Aorta (tissue), 5 donors: Measurements from ENCODE around the gene CDC42EP1. TPM values are rescaled to one million over a fixed set of nuclear protein-coding genes. Genes with fewer than 3 reads are reported as not detected.
"Not testable (repeated sequence)": the region's sequence is repeated elsewhere in the genome, so short reads cannot be mapped to it uniquely, and the experiment has no call there.

Experiments
- ATAC-seq: fragments of 200-7000 bp; cut with Tn5 transposase; one replicate; pipeline ENCODE4 v1.9.1; 2022; ENCODE audit warnings: moderate library complexity; ENCODE audit not compliant: low FRiP score
- DNase-seq, 2 donors: peaks; one replicate each; pipeline ENCODE4 v3.0.0-alpha.2; 2020
- H3K27ac ChIP-seq, 2 donors: one replicate each; pipeline ENCODE4 v1.5.1; 2013; ENCODE audit warnings: low read length in 2 of 2, mild to moderate bottlenecking in 2 of 2, moderate library complexity in 2 of 2, control low read depth in 1 of 2, inconsistent platforms in 1 of 2, low read depth in 1 of 2
- H3K27me3 ChIP-seq, 2 donors: one replicate each; pipeline ENCODE4 v1.6.1; 2013; ENCODE audit warnings: control low read depth in 1 of 2, low read length in 1 of 2, mild to moderate bottlenecking in 1 of 2, moderate library complexity in 1 of 2; ENCODE audit not compliant: insufficient read depth in 2 of 2, control insufficient read depth in 1 of 2
- H3K36me3 ChIP-seq, 2 donors: one replicate each; pipeline ENCODE4 v1.6.1; 2013; ENCODE audit warnings: control low read depth in 1 of 2, low read length in 1 of 2, mild to moderate bottlenecking in 1 of 2; ENCODE audit not compliant: insufficient read depth in 2 of 2, control insufficient read depth in 1 of 2
- H3K4me1 ChIP-seq, 2 donors: one replicate each; pipeline ENCODE4 v1.6.1; 2013; ENCODE audit warnings: low read length in 2 of 2, control low read depth in 1 of 2, mild to moderate bottlenecking in 1 of 2, moderate library complexity in 1 of 2; ENCODE audit not compliant: insufficient read depth in 2 of 2, control insufficient read depth in 1 of 2
- H3K4me3 ChIP-seq, 2 donors: one replicate each; pipeline ENCODE4 v1.5.1; 2013; ENCODE audit warnings: low read length in 2 of 2, control low read depth in 1 of 2, mild to moderate bottlenecking in 1 of 2
- H3K9me3 ChIP-seq: one replicate; pipeline ENCODE4 v1.6.1; 2013; ENCODE audit warnings: mild to moderate bottlenecking, low read length; ENCODE audit not compliant: control insufficient read depth
- WGBS, 2 donors: extraction: QIAGEN DNeasy Blood & Tissue Kit; methylation state at CpG; one replicate each; pipeline ENCODE4 v1.1.7; 2013; 5-methylcytosine and 5-hydroxymethylcytosine counted together
- intact Hi-C, 2 donors: fragments of 100-400 bp; cut with DNase I; formaldehyde crosslinking; loops; one replicate each; pipeline versions ENCODE4 v1.14.2 to v1.15.0; 2022
- polyA plus RNA-seq, 2 donors: library from polyadenylated mRNA; stranded (reverse); fragments of 200-250 nt; gene quantifications; one replicate each; pipeline ENCODE4 v1.2.3, GENCODE V29; 2013
- total RNA-seq, 2 donors: library from RNA; stranded (reverse); fragmentation: NEBNext Ultra II Directional; extraction: Animal tissue kit (Norgen Biotek cat#: 25700); gene quantifications; one replicate each; pipeline ENCODE4 v1.2.1, GENCODE V29; 2021
- donor health status: healthy with polysubstance abuse.
- donor health status: Bipolar disorder and iron deficiency.
- donor health status: DM: no; HTN: no; CAD: no.
- donor health status: DM: no; HTN: no; CAD: no.
- donor health status: DM: yes; HTN: yes; CAD: no.

Gene CDC42EP1
- total and polyA plus RNA-seq, 4 donors: 26.0 to 76.3 (median 56.9) TPM

DNA sequence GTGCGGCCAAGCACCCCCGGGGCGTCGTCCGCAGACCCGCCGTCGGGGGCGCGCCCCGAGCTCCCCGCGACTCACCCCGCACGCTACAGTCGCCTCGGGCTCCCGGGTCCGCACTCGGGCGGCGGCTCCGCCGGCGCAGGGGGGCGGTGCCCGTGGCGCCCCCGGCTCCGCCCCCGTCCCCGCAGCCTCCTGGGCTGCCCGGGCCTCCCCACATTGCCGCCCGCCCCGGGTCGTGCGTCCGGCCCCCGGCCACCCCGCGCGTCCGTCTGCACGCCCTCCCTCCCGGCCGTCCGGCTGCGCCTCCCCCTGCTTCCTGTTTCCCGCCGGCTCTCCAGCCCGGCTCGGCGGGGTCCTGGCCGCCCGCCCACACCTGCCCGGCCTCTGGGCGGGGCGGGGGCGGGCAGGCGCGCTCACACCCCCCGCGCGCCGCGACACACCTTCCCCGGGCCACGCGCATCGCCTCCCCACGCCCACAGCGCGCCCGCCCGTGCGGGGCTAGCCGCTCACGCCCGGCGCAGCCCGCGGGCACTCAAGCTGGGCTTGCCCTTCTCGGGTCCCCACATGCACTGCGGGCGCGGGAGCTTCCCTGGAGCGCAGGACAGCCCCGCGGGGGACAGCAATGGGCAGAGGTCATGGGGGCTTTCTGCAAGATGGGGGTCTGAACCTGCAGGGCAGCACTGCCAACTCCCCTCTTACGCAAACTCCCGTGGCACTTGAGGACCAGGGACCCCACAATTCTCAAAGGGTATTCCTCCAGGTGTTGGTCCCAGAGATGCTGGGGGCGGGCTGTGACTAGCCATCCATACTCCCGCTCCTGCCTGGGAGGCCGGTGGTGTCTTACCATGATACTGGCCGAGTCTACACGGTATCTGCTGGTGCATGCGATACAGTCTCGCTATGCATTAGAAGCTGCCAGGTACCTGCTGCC, 40.7 kb upstream of the CDC42EP1 start, which contains the start of gene CARD10:
TSS of gene CARD10 (minus strand) at position 148 of the 928 bp plus-strand sequence. CDS start 215 bp downstream, outside the sequence.
- DNase-seq: no peak
- intact Hi-C loops: no loop called here
- H3K36me3 ChIP-seq: no peaks in the 10 kb centered on the region
- no peaks in the 10 kb centered on the region for H3K4me1 ChIP-seq
- peak within 1 kb of the TSS; percentile 58 to 72 for H3K4me3 ChIP-seq
- WGBS, 2 donors: 5 to 7% methylated on average over 78 to 99 of the region's 99 CpGs
- H3K27ac ChIP-seq: no peak within 1 kb of the TSS
- H3K27me3 ChIP-seq: no peaks in the 10 kb centered on the region
- H3K9me3 ChIP-seq: no peaks in the 10 kb centered on the region
- peak; percentile 35 for ATAC-seq

DNA sequence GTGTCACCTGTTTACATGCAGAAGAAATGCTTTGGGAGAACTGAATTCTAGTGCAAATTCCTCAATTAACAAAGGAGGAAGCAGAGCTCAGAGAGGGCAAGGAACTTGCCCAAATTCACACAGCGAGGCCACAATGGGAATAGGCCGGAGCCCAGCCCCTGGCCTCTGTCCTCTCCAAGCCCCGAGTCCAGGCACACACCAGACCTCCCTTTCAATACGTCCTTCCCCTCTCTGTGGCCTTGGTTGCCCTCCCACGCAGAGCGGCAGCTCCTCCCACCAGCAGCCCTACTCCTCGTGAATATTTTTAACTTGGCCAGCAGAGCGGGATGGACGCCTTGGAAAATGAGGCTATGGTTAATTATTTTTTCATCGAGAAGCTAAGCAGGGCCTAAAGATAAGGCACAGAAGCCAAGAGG, 39.5 kb upstream of the CDC42EP1 start:
- no peaks in the 10 kb centered on the region for H3K4me1 ChIP-seq
- no peaks in the 10 kb centered on the region for H3K36me3 ChIP-seq
- no peak overlapping the region for H3K4me3 ChIP-seq
- H3K9me3 ChIP-seq: no peaks in the 10 kb centered on the region
- ATAC-seq: no peak
- no peak for DNase-seq
- WGBS, 2 donors: 54 to 64% methylated on average over 10 of the region's 10 CpGs
- no peaks in the 10 kb centered on the region for H3K27me3 ChIP-seq
- intact Hi-C loops: no loop called here
- no peak overlapping the region for H3K27ac ChIP-seq

DNA sequence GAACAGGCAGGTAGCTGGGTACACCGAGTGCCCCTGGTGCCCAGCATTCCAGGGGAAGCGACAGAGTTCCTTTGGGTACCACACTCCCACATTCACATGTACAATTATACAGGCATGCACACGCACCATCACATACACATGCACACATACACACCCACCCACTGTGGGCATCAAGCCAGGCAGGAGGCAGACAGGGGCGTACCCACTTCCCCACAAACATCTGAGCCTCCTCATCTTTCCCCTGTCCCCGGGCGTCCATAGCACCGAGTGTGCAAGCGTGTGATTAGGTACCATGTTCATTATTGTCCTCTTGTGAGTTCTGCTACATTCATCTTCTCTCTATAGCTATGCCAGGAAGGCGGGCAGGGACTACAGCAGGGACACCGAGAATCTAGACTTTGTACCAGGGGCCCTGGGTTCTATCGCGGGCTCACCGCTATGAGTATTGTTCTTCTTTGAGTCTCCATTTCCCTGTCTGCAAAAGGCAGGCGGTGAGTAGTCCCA, 39.0 kb upstream of the CDC42EP1 start:
- WGBS, 2 donors: 80 to 83% methylated on average over 14 of the region's 14 CpGs
- H3K9me3 ChIP-seq: no peaks in the 10 kb centered on the region
- no peak for DNase-seq
- no peak for ATAC-seq
- H3K4me1 ChIP-seq: no peaks in the 10 kb centered on the region
- intact Hi-C loops: no loop called here
- no peak overlapping the region for H3K4me3 ChIP-seq
- H3K27ac ChIP-seq: no peak overlapping the region
- H3K36me3 ChIP-seq: no peaks in the 10 kb centered on the region
- no peaks in the 10 kb centered on the region for H3K27me3 ChIP-seq

DNA sequence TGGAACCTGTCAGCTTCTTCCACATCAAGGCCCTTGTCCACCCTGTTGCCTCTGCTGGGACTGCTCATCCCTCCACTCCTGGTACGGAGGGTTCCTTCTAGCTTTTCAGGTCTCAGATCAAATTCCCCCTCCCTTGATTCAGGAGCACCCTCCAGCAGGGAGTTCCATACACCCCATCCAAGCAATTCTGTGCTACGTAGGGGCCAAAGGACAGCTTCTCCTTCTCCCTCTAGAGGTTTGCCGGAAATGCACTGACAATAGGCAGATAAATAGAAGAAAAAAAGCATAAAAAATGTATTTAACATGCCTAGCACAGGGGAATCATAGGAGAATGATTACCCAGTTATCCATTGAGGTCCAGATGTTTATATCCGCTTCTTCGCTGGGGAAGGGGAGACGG, 37.8 kb upstream of the CDC42EP1 start:
- no peaks in the 10 kb centered on the region for H3K36me3 ChIP-seq
- ATAC-seq: no peak
- no peaks in the 10 kb centered on the region for H3K27me3 ChIP-seq
- 94% methylated on average over 6 of the region's 6 CpGs for WGBS, 2 donors
- no peaks in the 10 kb centered on the region for H3K4me1 ChIP-seq
- H3K9me3 ChIP-seq: no peaks in the 10 kb centered on the region
- DNase-seq: no peak
- H3K4me3 ChIP-seq: no peak overlapping the region
- H3K27ac ChIP-seq: no peak overlapping the region
- intact Hi-C loops: no loop called here

DNA sequence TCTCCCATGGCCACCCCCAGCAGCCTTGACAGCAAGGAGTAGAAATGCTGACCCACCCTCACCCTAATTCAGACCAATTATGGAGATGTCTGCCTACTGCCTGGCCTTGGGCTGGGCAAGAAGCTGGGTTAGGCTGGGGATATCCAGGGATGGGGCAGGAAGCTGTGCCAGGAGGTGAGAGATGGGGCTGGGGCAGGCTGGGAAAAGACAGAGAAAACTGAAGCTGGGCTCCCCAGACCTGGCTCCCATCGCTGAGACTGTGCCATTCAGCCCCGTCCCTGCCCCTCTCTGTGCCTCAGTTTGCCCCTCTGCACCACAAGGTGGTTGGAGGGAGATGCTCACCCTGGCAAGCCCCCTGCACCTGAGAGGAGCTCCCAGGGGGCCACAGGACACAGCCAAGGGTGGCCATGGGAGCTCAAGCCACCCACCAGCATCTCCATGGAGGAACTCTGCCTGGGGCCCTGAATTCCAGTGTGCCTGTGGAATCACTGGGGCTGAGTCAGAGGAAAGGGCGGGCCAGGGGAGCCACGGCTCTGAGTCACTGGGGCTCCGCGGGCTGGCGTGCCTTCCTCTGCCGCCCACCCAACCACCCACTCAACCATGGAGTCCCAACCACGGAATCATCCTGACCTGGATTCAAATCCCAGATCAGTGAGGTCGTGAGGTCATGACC, 35.1 kb upstream of the CDC42EP1 start:
- Histone ChIP-seq H3K9me3 (no peaks in the 10 kb centered on the region), H3K36me3 (no peaks in the 10 kb centered on the region), H3K27me3 (no peaks in the 10 kb centered on the region), H3K27ac (no peak overlapping the region), H3K4me3 (no peak overlapping the region), H3K4me1 (no peaks in the 10 kb centered on the region)
- intact Hi-C loops: no loop called here
- peak; percentile 5 for ATAC-seq
- DNase-seq: peak; percentile 68 to 84
- WGBS, 2 donors: 63 to 70% methylated on average over 8 to 10 of the region's 10 CpGs

DNA sequence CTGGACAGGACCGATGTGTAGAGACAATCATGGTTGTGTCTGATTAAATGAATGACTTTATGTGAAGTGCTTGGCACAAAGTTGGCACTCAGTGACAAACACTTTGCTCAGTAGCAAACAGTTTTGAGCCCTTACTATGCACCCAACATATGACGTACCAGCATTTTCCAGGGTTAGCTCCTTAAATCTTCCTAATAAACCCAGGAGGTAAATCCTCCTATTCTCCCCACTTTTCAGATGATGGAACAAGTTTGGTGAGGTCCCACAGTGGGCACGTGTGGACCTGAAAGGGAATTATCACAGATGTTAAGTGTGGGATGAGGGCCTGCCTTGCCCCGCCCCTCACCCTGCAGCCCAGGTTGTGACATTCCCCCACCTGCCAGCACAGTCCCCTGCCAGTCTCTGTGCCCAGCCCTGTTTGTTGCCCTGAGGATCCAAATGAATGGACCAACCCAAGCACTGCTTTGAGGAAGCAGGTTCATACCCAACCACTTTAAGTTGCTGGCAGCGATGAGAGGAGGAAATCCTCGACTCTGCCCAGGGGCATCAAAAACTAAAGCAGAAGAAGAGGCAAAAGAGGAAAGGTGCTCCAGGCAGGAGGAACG, 34.4 kb upstream of the CDC42EP1 start:
- WGBS, 2 donors: 77 to 81% methylated on average over 7 of the region's 7 CpGs
- DNase-seq (no peak), ATAC-seq (no peak)
- Histone ChIP-seq H3K27ac (no peak overlapping the region), H3K36me3 (no peaks in the 10 kb centered on the region), H3K4me3 (no peak overlapping the region), H3K27me3 (no peaks in the 10 kb centered on the region), H3K4me1 (no peaks in the 10 kb centered on the region), H3K9me3 (no peaks in the 10 kb centered on the region)
- intact Hi-C loops: no loop called here

DNA sequence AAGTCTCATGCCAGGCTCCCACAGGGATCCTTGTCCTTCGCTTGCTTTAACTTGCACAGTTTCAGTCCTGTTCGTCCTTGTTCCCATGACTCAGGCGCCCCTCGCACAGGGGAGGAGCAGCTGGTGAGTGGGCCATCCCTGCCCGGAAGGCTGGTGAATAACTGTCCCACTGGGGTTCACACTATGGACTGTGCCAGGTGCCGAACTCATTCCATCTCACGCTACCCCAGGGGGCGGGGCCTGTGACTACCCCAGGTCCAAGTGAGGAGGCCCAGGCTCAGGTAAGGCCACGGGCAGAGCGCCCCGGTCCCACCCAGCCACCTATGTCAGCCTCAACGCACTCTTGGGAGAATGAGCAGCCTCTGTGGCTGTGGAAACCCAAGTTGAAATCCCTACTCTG, 33.9 kb upstream of the CDC42EP1 start:
- Histone ChIP-seq H3K27ac (no peak overlapping the region), H3K9me3 (no peaks in the 10 kb centered on the region), H3K4me1 (no peaks in the 10 kb centered on the region), H3K4me3 (no peak overlapping the region), H3K27me3 (no peaks in the 10 kb centered on the region), H3K36me3 (no peaks in the 10 kb centered on the region)
- ATAC-seq (no peak), DNase-seq (no peak)
- WGBS, 2 donors: 72 to 76% methylated on average over 12 of the region's 12 CpGs
- intact Hi-C loops: no loop called here

DNA sequence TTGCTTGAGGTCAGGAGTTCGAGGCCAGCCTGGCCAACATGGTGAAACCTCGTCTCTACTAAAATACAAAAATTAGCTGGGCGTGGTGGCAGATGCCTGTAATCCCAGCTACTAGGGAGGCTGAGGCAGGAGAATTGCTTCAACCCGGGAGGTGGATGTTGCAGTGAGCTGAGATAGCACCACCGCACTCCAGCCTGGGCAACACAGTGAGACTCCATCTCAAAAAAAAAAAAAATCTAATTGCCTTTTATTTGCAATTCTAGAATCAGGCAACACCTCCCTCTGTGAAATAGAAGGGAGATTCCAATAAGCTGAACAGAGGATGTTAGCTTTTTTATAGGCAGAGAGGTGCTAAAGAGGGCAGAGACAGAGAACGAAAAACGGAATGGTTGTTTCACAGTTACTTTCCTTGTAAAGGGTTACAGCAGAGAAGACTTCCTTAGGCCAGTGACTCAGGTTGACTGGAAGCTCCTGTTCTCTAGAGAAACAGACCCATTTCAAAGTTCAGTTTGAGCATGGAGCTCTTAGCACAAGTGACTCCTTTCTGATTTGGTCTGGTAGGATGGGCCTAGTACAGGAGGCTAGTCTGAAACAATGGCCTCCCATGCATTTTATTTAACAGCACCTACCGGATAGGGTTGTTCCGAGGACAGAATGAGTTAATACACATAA, 33.1 kb upstream of the CDC42EP1 start:
- ATAC-seq, intact Hi-C loops: not testable (repeated sequence)

More for the DNA sequence above, 33.1 kb upstream of the CDC42EP1 start:
- not testable (repeated sequence) for H3K36me3 ChIP-seq, H3K27me3 ChIP-seq, H3K4me3 ChIP-seq, H3K9me3 ChIP-seq, DNase-seq, H3K4me1 ChIP-seq, H3K27ac ChIP-seq
- WGBS, 2 donors: 96 to 97% methylated on average over 9 of the region's 9 CpGs
